ENCODE results near the gene GP9. TPM values are rescaled to one million over a fixed set of nuclear protein-coding genes. Genes with fewer than 3 reads are reported as not detected.

GP9 gene
- total and polyA plus RNA-seq, 2 donors (not counting 1 experiment from before 2014, with no cell fraction given) = not detected

GRCh38 chr3:129039271-129040038 lies 21.1 kb upstream of the GP9 start:
- H3K9ac ChIP-seq (ENCODE audit: low read length) = no peak overlapping the region
- no peaks in the 10 kb centered on the region for H3K4me1 ChIP-seq (ENCODE audit: control insufficient read depth in 2 of 2, insufficient read depth in 2 of 2, low read length in 2 of 2)
- peaks cover 0 to 23% (median 6%) of the 10 kb centered on the region in 4 experiments for H3K27me3 ChIP-seq (replicated peaks in 1 of 4; ENCODE audit: control extremely low read depth in 1 of 4, control insufficient read depth in 3 of 4, insufficient read depth in 4 of 4, low read length in 3 of 4)
- H2AFZ ChIP-seq (ENCODE audit: insufficient read depth, low read depth, low read length, poor library complexity, severe bottlenecking) = no peak overlapping the region
- POLR2A ChIA-PET = no interaction called here
- Mint-ChIP-seq H3K27ac (no peak overlapping the region), H3K27me3 (peaks cover 53% of the 10 kb centered on the region), H3K9me3 (ENCODE audit: insufficient read depth) (peaks cover 8% of the 10 kb centered on the region), H3K4me1 (no peaks in the 10 kb centered on the region), H3K4me3 (no peak overlapping the region)
- H3K4me2 ChIP-seq (replicated peaks; ENCODE audit: low read depth, low read length, poor library complexity, severe bottlenecking) = no peak overlapping the region
- no peaks in the 10 kb centered on the region for H3K79me2 ChIP-seq (ENCODE audit: control insufficient read depth, insufficient read depth, low read length)
- H3K4me3 ChIP-seq (ENCODE audit: control extremely low read depth in 1 of 5, extremely low read depth in 1 of 5, insufficient read depth in 1 of 5, low read depth in 2 of 5, low read length in 4 of 5) = no peak overlapping the region
- ATAC-seq (ENCODE audit: low read depth) (no peak), DNase-seq (no peak)
- no peaks in the 10 kb centered on the region for H4K20me1 ChIP-seq (ENCODE audit: control insufficient read depth, insufficient read depth, low read length, poor library complexity, severe bottlenecking)
- no peak overlapping the region for H3K27ac ChIP-seq (ENCODE audit: low read length in 2 of 2)
- no peaks in the 10 kb centered on the region for H3K36me3 ChIP-seq (replicated peaks in 1 of 2; ENCODE audit: control extremely low read depth in 1 of 2, control insufficient read depth in 1 of 2, extremely low read depth in 1 of 2, insufficient read depth in 2 of 2, low read length in 1 of 2)
- no peak for TF ChIP-seq CTCF (IDR thresholded peaks at IDR 0.05)
- H3K9me3 ChIP-seq (ENCODE audit: control extremely low read depth in 1 of 3, control insufficient read depth in 2 of 3, insufficient read depth in 1 of 3, low read length in 2 of 3) = peaks cover 0 to 11% (median 0%) of the 10 kb centered on the region in 3 donors
- CTCF ChIA-PET = interaction anchor here (2.4 kb wide), 1 partner anchor 14 kb away, joined by 7 read pairs; no protein-coding TSS in a partner anchor
- intact Hi-C loops (cut with micrococcal nuclease) = no loop called here
- WGBS (ENCODE audit: insufficient coverage) = 65% methylated on average over 14 of the region's 14 CpGs

GRCh38 chr3:129040039-129040336 lies 20.6 kb upstream of the GP9 start:
- Histone ChIP-seq H3K4me2 (replicated peaks; ENCODE audit: low read depth, low read length, poor library complexity, severe bottlenecking) (no peak overlapping the region), H3K27ac (ENCODE audit: low read length in 2 of 2) (no peak overlapping the region), H3K36me3 (replicated peaks in 1 of 2; ENCODE audit: control extremely low read depth in 1 of 2, control insufficient read depth in 1 of 2, extremely low read depth in 1 of 2, insufficient read depth in 2 of 2, low read length in 1 of 2) (no peaks in the 10 kb centered on the region), H3K79me2 (ENCODE audit: control insufficient read depth, insufficient read depth, low read length) (no peaks in the 10 kb centered on the region), H3K9ac (ENCODE audit: low read length) (no peak overlapping the region), H4K20me1 (ENCODE audit: control insufficient read depth, insufficient read depth, low read length, poor library complexity, severe bottlenecking) (no peaks in the 10 kb centered on the region), H3K4me3 (ENCODE audit: control extremely low read depth in 1 of 5, extremely low read depth in 1 of 5, insufficient read depth in 1 of 5, low read depth in 2 of 5, low read length in 4 of 5) (no peak overlapping the region), H3K4me1 (ENCODE audit: control insufficient read depth in 2 of 2, insufficient read depth in 2 of 2, low read length in 2 of 2) (no peaks in the 10 kb centered on the region), H3K27me3 (replicated peaks in 1 of 4; ENCODE audit: control extremely low read depth in 1 of 4, control insufficient read depth in 3 of 4, insufficient read depth in 4 of 4, low read length in 3 of 4) (peaks cover 0 to 26% (median 7%) of the 10 kb centered on the region in 4 experiments), H3K9me3 (ENCODE audit: control extremely low read depth in 1 of 3, control insufficient read depth in 2 of 3, insufficient read depth in 1 of 3, low read length in 2 of 3) (peaks cover 0 to 14% (median 4%) of the 10 kb centered on the region in 3 donors), H2AFZ (ENCODE audit: insufficient read depth, low read depth, low read length, poor library complexity, severe bottlenecking) (no peak overlapping the region)
- DNase-seq (no peak), ATAC-seq (ENCODE audit: low read depth) (no peak)
- TF ChIP-seq EZH2 (IDR thresholded peaks at IDR 0.05; ENCODE audit: borderline replicate concordance, insufficient read depth, low read depth, low read length, poor library complexity, severe bottlenecking) (no peak), CTCF (IDR thresholded peaks at IDR 0.05) (no peak)
- no peak overlapping the region for H3K27ac Mint-ChIP-seq
- H3K9me3 Mint-ChIP-seq (ENCODE audit: insufficient read depth) = peaks cover 8% of the 10 kb centered on the region
- H3K27me3 Mint-ChIP-seq = peaks cover 58% of the 10 kb centered on the region
- ChIA-PET CTCF (interaction anchor here (2.4 kb wide), 1 partner anchor 13 kb away, joined by 7 read pairs; no protein-coding TSS in a partner anchor), POLR2A (no interaction called here)
- intact Hi-C loops (cut with micrococcal nuclease) = no loop called here
- H3K4me3 Mint-ChIP-seq = no peak overlapping the region
- H3K4me1 Mint-ChIP-seq = no peaks in the 10 kb centered on the region
- WGBS (ENCODE audit: insufficient coverage) = 73% methylated on average over 2 of the region's 3 CpGs

All from B cell (primary cell).